ENCODE results near the gene STOX1.
"Not testable (repeated sequence)": the region's sequence is repeated elsewhere in the genome, so short reads cannot be mapped to it uniquely, and the experiment has no call there.

Gene STOX1

GRCh38 chr10:68829952-68830351, 2.6 kb downstream of the STOX1 start:
- DNase-seq (ENCODE audit: low spot score), result no peak

GRCh38 chr10:68831961-68832455, 4.7 kb downstream of the STOX1 start:
- DNase-seq (ENCODE audit: low spot score), result no peak

DNA sequence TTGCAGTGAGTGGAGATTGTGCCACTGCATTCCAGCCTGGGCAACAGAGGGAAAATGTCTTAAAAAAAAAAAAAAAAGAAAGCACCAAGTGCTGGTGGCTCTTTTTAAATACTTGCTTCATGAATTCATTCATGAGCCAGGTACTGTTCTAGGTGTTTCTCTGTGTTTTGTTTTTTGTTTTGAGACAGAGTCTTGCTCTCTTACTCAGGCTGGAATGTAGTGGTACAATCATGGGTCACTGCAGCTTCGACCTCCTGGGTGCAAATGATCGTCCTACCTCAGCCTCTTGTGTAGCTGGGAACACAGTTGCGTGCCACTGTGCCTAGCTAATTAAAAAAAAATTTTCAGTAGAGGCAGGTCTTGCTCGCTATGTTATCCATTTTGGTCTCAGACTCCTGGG, 5.3 kb downstream of the STOX1 start:
- no peak for DNase-seq (ENCODE audit: low spot score)

GRCh38 chr10:68837626-68838322, 10.4 kb downstream of the STOX1 start:
- DNase-seq (ENCODE audit: low spot score), result no peak

DNA sequence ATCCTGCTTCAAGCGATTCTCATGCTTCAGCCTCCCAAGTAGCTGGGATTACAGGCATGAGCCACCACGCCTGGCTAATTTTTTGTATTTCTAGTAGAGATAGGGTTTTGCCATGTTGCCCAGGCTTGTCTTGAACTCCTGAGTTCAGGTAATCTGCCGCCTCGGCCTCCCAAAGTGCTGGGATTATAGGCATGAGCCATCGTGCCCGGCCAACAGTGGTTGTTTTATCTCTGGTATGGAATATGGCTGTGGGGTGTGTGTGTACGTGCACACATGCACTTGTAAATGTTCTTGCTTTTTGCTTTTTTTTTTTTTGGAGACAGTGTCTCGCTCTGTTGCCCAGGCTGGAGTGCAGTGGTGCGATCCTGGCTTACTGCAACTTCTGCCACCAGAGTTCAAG, 13.3 kb downstream of the STOX1 start:
- DNase-seq (ENCODE audit: low spot score), result not testable (repeated sequence)

DNA sequence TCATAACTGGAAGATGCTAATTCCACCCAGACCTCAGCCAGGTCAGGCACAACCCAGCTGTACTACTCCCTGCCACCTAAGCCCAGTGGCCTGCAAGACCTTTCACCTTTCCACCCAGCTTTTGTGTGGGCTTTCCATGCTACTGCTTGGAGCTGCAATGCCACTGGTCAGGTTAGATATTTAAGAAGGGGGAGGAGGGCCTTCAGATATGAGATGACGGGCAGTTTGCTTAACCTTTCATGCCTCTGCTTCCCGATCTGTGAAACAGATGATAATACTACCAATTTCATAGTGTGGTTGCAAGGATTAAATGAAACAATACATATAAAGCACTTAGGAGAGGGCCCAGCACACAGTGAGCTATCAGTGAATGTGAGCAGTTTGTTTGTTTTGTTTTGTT, 20.9 kb downstream of the STOX1 start:
- DNase-seq (ENCODE audit: low spot score), result no peak

DNA sequence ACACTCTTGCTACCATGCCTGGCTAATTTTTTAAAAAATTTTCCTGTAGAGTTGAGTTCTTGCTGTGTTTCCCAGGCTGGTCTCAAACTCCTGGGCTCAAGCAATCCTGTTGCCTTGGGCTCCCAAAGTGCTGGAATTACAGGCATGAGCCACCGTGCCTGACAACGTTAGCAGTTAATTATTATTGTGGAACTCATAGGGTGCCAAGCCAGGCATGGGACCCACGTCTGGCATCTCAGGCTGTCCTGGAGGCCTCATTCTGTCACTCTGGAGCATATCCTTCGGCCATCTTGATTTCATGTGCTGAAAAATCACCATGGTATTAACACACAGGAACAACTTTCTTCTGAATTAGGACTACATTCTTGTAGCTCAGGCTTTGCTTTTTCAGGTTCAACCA, 21.5 kb downstream of the STOX1 start:
- DNase-seq (ENCODE audit: low spot score), result no peak

- DNase-seq (ENCODE audit: low spot score), result no peak
Measured at GRCh38 chr10:68856352-68856751, 29.0 kb downstream of the STOX1 start.

DNA sequence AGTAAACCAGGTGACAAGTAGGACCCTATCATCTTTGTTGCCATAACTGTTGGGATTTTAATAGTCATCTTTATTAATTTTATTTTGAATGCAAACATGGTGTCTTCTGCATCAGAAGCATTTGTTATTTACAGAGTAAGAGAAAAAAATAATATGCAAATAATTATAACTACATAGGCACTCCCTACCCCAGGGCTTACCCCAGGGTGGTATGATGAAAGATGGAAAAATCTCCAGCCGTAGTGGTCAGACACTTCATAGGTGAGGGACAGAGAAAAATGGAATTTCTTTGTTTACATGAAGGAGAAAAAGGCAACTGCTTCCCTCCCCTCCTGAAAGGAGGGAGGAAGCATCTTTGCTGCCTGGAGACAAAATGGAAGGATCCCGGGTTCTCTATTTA, 29.7 kb downstream of the STOX1 start:
- DNase-seq (ENCODE audit: low spot score), result no peak

- no peak for DNase-seq (ENCODE audit: low spot score)
Measured at GRCh38 chr10:68861253-68861652, 33.9 kb downstream of the STOX1 start.

- no peak for DNase-seq (ENCODE audit: low spot score)
Measured at GRCh38 chr10:68864611-68865010, 37.3 kb downstream of the STOX1 start.

GRCh38 chr10:68868173-68868572, 40.8 kb downstream of the STOX1 start:
- DNase-seq (ENCODE audit: low spot score), result not testable (repeated sequence)

DNA sequence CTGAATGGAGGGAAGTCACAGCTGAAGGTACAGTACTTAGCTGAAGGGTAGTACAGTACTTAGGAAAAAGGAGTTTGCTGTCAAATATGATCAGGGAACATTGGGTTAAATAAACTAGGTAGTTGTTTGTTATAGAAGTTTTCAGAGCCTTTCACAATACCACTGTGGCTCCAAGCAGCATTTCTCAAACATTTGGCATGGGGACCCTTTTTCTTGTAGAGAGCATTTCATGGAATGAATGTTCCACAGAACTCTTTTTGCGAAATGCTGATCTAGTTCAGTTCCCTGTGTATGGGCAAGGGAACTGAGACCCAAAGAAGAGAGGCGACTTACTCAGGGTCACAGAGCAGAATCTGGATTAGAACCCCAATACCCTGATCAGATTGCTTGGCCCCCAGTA, 42.3 kb downstream of the STOX1 start:
- DNase-seq (ENCODE audit: low spot score), result no peak

DNA sequence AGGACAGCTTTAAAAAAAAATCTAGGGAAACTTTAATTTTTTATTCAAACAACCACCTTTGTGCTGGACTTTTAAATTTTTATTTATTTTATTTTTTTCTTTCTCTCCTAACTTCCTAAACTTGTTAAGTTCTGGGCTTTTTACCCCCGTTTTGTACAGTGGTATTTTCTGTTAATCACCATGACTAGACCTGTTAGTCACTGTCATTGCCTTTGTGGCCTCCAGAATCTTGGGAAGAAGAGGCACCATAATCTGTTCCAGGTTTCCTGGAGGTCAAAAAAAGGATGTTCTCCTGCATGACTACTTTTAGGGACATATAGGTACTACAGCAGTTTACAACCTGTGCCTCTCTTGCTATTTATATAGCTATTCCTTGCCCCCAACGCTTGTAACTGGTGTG, 42.7 kb downstream of the STOX1 start:
- DNase-seq (ENCODE audit: low spot score), result no peak

DNA sequence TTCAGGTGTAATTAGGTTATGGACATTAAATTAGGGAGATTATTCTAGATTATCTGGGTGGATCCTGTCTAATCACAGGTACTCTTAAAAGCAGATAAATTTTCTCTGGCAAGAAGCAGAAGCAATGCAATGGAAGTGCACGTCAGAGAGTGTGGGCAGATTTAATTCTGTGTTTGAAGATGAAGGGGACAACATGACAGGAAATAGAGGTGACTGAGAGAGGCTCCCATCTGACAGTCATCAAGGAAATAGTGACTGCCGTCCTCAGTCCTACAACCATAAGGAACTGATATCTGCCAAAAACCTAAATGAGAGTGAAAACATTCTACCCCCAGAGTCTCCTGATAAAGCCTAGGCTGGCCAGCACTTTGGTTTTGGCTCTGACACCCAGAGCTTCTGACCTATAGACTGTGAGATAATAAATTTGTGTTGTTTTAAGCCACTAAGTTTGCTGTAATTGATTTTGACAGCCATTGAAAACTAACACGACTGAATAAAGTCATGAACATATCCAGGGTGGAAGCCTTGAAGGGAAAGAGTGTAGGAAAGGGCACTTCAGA, 43.3 kb downstream of the STOX1 start:
- DNase-seq (ENCODE audit: low spot score), result no peak

GRCh38 chr10:68871105-68871711, 43.9 kb downstream of the STOX1 start:
- DNase-seq (ENCODE audit: low spot score), result peak; percentile 47

DNA sequence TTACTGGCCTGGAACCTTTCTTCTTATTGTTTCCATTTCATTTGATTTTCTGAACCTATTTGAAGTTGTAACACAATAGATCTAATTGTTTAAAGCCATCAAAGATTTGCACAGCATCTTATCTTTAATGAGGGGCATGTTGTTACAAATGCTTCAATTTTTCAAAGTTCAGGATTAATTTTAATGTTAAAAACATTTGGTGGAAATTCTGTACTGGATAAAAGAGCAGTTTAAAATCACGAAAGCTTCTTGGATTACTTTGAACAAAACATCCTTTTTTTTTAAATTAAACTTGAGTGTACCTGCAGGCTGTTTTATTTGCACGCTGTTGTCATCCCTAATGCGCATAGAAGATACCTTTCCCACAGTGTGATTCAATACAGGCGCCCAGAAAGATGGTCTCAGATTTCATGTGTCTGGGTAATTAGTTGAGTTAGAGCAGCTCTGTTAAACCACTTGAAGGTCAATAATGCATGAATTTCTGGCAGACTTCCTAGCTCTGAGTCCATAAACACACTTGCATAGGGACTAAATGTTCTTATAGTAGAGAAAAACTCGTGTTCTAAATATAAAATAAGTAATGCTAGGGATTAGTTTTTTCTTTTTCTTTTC, 44.5 kb downstream of the STOX1 start:
- no peak for DNase-seq (ENCODE audit: low spot score)

DNA sequence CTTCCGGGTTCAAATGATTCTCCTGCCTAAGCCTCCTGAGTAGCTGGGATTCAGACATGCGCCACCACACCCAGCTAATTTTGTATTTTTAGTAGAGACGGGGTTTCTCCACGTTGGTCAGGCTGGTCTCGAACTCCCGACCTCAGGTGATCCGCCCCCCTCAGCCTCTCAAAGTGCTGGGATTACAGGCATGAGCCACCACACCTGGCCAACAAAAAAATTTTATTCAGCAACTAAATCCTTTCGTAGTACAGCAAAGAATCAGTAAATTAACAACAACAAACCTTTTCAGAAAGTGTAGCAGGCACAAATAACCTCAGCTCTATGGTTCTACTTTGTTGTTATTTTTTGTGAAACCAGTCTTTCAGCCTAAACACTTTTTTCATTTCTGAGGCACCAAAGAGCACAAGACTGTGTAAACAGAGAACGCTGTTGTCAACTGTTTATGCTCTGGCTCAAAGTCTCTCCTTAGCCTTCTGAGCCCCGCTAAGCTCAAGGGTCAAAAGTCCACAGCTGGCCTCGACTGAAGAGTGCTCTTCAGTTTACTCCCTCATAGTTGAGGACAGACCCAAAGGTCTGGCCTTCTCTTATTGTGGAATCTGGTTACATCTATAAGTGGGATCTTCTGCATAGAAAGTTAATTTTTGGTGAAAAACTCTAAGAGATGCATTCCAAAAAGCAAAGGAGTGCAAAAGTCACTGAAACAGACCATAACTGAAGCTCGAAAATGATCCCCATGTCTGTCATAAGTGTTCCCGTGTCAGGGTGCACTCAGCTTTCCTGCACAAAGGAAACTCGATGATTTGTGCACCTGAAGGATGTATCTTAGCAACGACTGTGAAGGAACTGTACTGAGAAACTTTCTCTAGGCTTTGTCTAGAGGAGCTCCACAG, 49.2 kb downstream of the STOX1 start:
- no peak for DNase-seq (ENCODE audit: low spot score)

- DNase-seq (ENCODE audit: low spot score), result no peak
Measured at GRCh38 chr10:68877482-68878110, 50.3 kb downstream of the STOX1 start.

DNA sequence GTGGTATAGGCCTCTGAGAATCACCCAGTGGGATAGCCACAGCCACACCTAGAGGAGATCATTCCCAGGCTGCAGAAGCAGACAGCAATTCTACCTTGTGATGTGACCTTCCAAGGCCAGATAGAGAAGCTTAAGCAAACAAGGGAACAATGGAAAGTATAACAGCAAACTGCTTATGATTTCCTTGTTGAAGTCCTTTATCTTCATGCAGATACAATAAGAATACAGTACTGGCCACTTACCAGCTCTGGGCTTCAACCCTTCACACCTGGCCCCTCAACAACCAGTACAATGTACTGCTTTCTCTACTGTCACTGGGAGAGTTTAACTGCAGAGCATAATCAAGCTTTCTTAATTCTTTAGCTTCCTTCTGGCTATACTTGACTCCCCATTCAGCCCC, 51.2 kb downstream of the STOX1 start:
- no peak for DNase-seq (ENCODE audit: low spot score)

- DNase-seq (ENCODE audit: low spot score), result no peak
Measured at GRCh38 chr10:68879628-68880027, 52.3 kb downstream of the STOX1 start.

DNA sequence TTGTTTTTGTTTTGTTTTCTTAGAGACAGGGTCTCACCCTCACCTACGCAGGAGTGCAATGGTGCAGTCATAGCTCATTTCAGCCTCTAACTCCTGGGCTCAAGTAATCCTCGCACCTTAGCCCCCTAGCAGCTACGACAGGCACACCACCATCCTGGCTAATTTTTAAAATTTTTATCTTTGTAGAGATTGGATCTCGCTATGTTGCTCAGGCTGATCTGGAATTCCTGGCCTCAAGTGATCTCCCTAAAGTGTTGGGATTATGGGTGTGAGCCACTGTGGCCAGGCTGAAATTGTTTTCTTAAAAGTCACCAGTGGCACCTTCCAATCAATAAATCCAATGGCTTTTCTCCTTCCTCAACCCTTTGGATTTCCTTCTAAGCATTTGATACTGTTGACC, 52.9 kb downstream of the STOX1 start:
- DNase-seq (ENCODE audit: low spot score), result no peak

Data from AG20443 (cell line).